Stimulated activated CD8-positive, alpha-beta memory T cell treated with anti-CD3 and anti-CD28 coated beads, Interleukin-15, amount 100 ng/mL, for 24 hours (primary cell): ENCODE measurements around the gene NBEAL2.
"Not testable (repeated sequence)": the region's sequence is repeated elsewhere in the genome, so short reads cannot be mapped to it uniquely, and the experiment has no call there.

Source experiments
- DNase-seq: peaks from one replicate; pipeline ENCODE4 v3.0.0-alpha.2; 2020; ENCODE audit warnings: low read depth

The NBEAL2 gene

GRCh38 chr3:47012342-47013230 lies 33.1 kb downstream of the NBEAL2 start:
- DNase-seq = no peak

GRCh38 chr3:47013231-47013630 lies 33.8 kb downstream of the NBEAL2 start:
- DNase-seq = no peak

GRCh38 chr3:47014036-47014435 lies 34.6 kb downstream of the NBEAL2 start:
- DNase-seq = no peak

- DNase-seq = no peak
These were observed 35.7 kb downstream of the NBEAL2 start for GRCh38 chr3:47015151-47015550.

- DNase-seq = no peak
These were observed 36.8 kb downstream of the NBEAL2 start for GRCh38 chr3:47016086-47016933.

GRCh38 chr3:47016934-47017435 lies 37.5 kb downstream of the NBEAL2 start:
- no peak for DNase-seq

GRCh38 chr3:47017504-47018268 lies 38.2 kb downstream of the NBEAL2 start:
- no peak for DNase-seq

GRCh38 chr3:47018269-47018611 lies 38.8 kb downstream of the NBEAL2 start:
- no peak for DNase-seq

GRCh38 chr3:47019201-47019600 lies 39.7 kb downstream of the NBEAL2 start:
- no peak for DNase-seq

GRCh38 chr3:47020311-47020710 lies 40.8 kb downstream of the NBEAL2 start:
- DNase-seq = no peak

- DNase-seq = no peak
These were observed 43.2 kb downstream of the NBEAL2 start for GRCh38 chr3:47022641-47023071.

- DNase-seq = no peak
These were observed 45.5 kb downstream of the NBEAL2 start for GRCh38 chr3:47024932-47025331.

- DNase-seq = not testable (repeated sequence)
These were observed 47.0 kb downstream of the NBEAL2 start for GRCh38 chr3:47026432-47026831.

- DNase-seq = no peak
These were observed 48.7 kb downstream of the NBEAL2 start for GRCh38 chr3:47028146-47028545.

GRCh38 chr3:47028667-47029066 lies 49.2 kb downstream of the NBEAL2 start:
- no peak for DNase-seq

- DNase-seq = not testable (repeated sequence)
These were observed 51.6 kb downstream of the NBEAL2 start for GRCh38 chr3:47031041-47031440.

GRCh38 chr3:47034868-47035489 lies 55.5 kb downstream of the NBEAL2 start:
- DNase-seq = no peak

- no peak for DNase-seq
These were observed 56.2 kb downstream of the NBEAL2 start for GRCh38 chr3:47035645-47036044.

GRCh38 chr3:47036145-47036544 lies 56.7 kb downstream of the NBEAL2 start:
- DNase-seq = no peak

GRCh38 chr3:47037302-47037701 lies 57.8 kb downstream of the NBEAL2 start:
- not testable (repeated sequence) for DNase-seq

- no peak for DNase-seq
These were observed 61.6 kb downstream of the NBEAL2 start for GRCh38 chr3:47041114-47041513.
